Left hindlimb (tissue), 1 donor: ENCODE data around the gene CORO2A.

Experiments used
- DNase-seq: peaks from one replicate; pipeline ENCODE4 v3.0.0-alpha.2; 2018

CORO2A gene

GRCh38 chr9:98192503-98193335 lies at the start of gene CORO2A:
TSS of gene CORO2A (minus strand) at chr9:98192637. CDS start at chr9:98157660, 34,977 bp downstream.
- peak; percentile 57 for DNase-seq

GRCh38 chr9:98241357-98242300 lies 49.2 kb upstream of the CORO2A start:
- no peak for DNase-seq

- no peak for DNase-seq
Measured at GRCh38 chr9:98240475-98240874, 48.0 kb upstream of the CORO2A start.

- no peak for DNase-seq
Measured at GRCh38 chr9:98236901-98237487, 44.6 kb upstream of the CORO2A start.

GRCh38 chr9:98235126-98235525 lies 42.7 kb upstream of the CORO2A start:
- no peak for DNase-seq

- DNase-seq = no peak
Measured at GRCh38 chr9:98234245-98234825, 41.9 kb upstream of the CORO2A start.

GRCh38 chr9:98232926-98233325 lies 40.5 kb upstream of the CORO2A start:
- DNase-seq = no peak

- no peak for DNase-seq
Measured at GRCh38 chr9:98231770-98232478, 39.5 kb upstream of the CORO2A start.

- no peak for DNase-seq
Measured at GRCh38 chr9:98230789-98231188, 38.4 kb upstream of the CORO2A start.

GRCh38 chr9:98230304-98230703 lies 37.9 kb upstream of the CORO2A start:
- no peak for DNase-seq

GRCh38 chr9:98229620-98230019 lies 37.2 kb upstream of the CORO2A start:
- DNase-seq = no peak

- no peak for DNase-seq
Measured at GRCh38 chr9:98229090-98229395, 36.6 kb upstream of the CORO2A start.

GRCh38 chr9:98228392-98229089 lies 36.1 kb upstream of the CORO2A start:
- no peak for DNase-seq

- no peak for DNase-seq
Measured at GRCh38 chr9:98227883-98228282, 35.4 kb upstream of the CORO2A start.

GRCh38 chr9:98226957-98227356 lies 34.5 kb upstream of the CORO2A start:
- no peak for DNase-seq

- no peak for DNase-seq
Measured at GRCh38 chr9:98226516-98226915, 34.1 kb upstream of the CORO2A start.

- DNase-seq = no peak
Measured at GRCh38 chr9:98225015-98225442, 32.6 kb upstream of the CORO2A start.

GRCh38 chr9:98222885-98223691 lies 30.7 kb upstream of the CORO2A start:
- DNase-seq = no peak

GRCh38 chr9:98220911-98221310 lies 28.5 kb upstream of the CORO2A start:
- no peak for DNase-seq

- no peak for DNase-seq
Measured at GRCh38 chr9:98219794-98220370, 27.4 kb upstream of the CORO2A start.

GRCh38 chr9:98219364-98219716 lies 26.9 kb upstream of the CORO2A start:
- DNase-seq = no peak
